ENCODE data around the gene SRSF12.
"Not testable (repeated sequence)": the region's sequence is repeated elsewhere in the genome, so short reads cannot be mapped to it uniquely, and the experiment has no call there.

Gene SRSF12

DNA sequence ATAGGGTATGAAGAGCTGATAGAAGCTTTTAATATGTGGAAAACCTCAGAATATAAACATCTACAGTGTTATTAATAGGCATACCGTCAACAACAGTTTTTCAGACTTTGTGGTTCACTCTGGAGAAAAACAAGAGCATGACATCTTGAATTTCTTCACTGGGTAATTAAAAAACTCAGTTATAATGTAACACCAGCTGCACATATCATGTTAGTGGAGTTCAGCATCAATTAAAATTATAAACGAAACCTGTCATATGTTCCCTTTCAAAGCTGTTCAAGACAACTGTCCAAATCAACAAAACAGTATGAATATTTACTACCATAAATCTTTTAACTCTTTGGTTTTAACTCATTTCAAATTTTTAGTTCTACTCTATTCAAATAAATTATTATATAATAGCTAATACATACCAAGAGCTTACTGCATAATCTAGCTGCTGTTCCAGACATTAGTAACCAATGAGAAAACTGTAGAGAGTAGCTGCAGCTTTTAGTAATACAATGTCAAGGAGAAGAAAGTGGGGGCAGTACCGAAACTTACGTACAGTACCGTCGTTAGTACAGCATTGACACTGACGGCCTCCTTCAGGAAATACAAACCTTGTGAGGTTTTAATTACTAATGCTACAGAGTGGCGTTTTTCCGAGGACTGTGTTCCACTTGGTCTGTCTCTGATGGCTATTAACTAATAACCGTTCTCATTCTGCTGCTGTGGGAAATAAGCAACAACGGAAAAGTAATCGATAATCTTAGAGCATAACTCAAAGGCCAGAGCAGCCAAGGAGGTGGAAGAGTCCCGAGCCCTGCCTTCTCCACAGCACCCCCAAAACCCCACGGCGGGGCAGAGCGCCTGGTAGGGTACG is 27.5 kb upstream of the SRSF12 start:
- no peaks in the 10 kb centered on the region for H3K9me3 ChIP-seq (ENCODE audit: control insufficient read depth, low read length)
- peak overlapping the region; percentile 60 for H3K4me3 ChIP-seq (ENCODE audit: extremely low read depth, insufficient read depth, low read length, poor library complexity, severe bottlenecking)
- peaks cover 6% of the 10 kb centered on the region for H3K36me3 ChIP-seq (ENCODE audit: control insufficient read depth, insufficient read depth, low read length)
- H3K27ac ChIP-seq (ENCODE audit: low read depth, low read length, severe bottlenecking), result no peak overlapping the region
- 29 to 35% methylated on average over 9 to 16 of the region's 17 CpGs for WGBS, 2 experiments (ENCODE audit: insufficient coverage in 2 of 2)
- H3K4me1 ChIP-seq (ENCODE audit: control insufficient read depth, insufficient read depth, low read length, poor library complexity, severe bottlenecking), result peaks cover 5% of the 10 kb centered on the region

DNA sequence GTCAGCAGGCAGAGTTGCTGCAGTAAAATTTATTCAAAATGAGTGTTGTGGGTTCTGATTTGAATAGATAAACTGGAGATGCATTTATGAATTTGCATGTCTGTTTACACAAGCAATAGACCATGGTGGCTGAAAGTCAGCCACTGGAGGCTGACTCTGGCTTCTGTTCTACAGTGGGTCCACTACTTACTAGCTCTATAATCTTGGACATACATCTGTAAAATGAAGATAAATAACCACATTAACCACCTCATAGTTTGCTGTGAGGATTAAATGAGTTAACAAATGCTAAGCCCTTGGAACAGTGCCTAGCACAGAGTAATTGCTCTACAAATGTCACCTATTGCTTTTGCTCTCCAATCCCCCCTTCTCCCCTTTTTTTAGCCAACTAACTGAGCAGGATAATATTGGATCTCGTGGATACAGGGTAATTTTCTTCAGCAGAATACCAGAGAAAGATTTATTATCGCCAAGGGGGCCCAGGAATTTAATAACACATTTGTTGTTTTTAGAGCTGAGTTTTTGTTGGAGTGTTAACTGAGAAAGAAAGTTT is 26.6 kb upstream of the SRSF12 start:
- 88 to 100% methylated on average over 1 of the region's 2 CpGs for WGBS, 2 experiments (ENCODE audit: insufficient coverage in 2 of 2)
- Histone ChIP-seq H3K4me1 (ENCODE audit: control insufficient read depth, insufficient read depth, low read length, poor library complexity, severe bottlenecking) (peaks cover 13% of the 10 kb centered on the region), H3K36me3 (ENCODE audit: control insufficient read depth, insufficient read depth, low read length) (peaks cover 3% of the 10 kb centered on the region), H3K27ac (ENCODE audit: low read depth, low read length, severe bottlenecking) (no peak overlapping the region), H3K4me3 (ENCODE audit: extremely low read depth, insufficient read depth, low read length, poor library complexity, severe bottlenecking) (no peak overlapping the region), H3K9me3 (ENCODE audit: control insufficient read depth, low read length) (no peaks in the 10 kb centered on the region)

DNA sequence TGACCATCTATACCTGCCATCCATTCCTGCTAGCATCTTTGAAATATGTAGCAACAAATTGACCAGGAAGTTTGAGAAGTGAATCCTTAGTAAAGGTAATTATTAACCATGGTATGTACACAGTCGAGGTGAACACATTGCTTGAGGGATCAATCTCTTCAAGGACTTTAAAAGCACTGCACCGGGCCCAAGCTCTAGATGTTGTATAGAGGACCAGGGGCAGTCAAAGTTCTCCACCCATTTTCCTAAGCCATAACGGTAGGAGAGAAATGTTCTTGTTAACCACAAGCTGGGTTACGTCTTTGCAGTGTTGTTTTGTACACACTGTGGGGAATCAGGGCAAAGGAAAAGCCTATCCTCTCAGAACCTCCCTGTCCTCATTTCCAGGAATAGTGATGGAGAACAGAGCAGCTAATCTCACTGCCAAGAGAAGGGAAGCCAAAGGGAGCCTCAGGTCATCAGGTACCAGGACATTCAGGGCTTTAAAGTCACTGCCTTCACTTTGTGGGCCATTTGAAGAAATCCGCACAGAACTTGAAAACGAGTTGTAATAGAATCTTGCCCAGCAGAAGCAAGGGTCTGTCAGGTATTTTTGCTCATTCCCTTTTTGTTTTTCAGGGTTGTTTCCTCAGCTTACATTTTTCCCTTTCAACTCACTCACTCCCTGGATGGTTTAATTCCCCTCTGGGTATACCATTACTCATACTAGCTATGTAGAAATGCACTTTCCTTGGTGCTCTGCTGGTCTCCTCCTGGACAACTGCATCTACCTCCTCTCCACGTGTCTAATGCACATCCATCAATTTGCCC is 22.7 kb upstream of the SRSF12 start:
- Histone ChIP-seq H3K27ac (ENCODE audit: low read depth, low read length, severe bottlenecking) (no peak overlapping the region), H3K4me1 (ENCODE audit: control insufficient read depth, insufficient read depth, low read length, poor library complexity, severe bottlenecking) (peaks cover 18% of the 10 kb centered on the region), H3K4me3 (ENCODE audit: extremely low read depth, insufficient read depth, low read length, poor library complexity, severe bottlenecking) (no peak overlapping the region), H3K9me3 (ENCODE audit: control insufficient read depth, low read length) (no peaks in the 10 kb centered on the region), H3K36me3 (ENCODE audit: control insufficient read depth, insufficient read depth, low read length) (no peaks in the 10 kb centered on the region)
- 80 to 83% methylated on average over 5 to 6 of the region's 7 CpGs for WGBS, 2 experiments (ENCODE audit: insufficient coverage in 2 of 2)

DNA sequence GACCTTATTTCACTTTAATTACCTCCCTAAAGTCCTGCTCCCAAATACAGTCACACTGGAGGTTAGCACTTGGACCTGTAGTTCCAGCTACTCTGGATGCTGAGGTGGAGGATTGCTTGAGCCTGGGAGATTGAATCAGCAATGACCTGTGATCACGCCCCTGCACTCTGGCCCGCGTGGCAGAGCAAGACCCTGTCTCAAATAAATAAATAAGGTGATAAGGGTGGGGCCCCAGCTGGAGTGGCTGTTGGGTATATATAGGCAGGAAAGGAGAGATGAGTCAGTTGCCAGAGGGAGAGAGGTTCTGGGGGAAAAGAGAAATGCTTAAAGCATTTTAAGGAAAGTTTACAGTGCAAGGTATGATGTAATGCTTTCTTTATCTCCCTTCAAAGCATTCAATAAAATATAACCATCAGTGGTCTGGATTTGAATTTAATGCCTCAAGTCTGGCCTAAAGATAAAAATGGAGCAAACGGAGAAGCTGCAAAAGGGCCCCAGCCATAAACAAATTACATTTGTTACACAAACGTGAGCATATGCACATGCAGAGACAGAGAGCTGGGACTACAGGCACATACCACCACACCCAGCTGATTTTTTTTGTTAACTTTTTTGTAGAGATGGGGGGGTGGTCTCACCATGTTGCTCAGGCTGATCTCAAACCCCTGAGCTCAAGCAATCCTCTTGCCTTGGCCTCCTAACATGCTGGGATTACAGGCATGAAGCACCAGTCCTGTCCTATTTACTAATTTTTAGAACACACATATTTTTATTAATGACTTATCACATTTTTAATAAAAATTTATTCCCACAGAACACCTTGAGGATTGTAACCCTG is 21.9 kb upstream of the SRSF12 start:
- Histone ChIP-seq H3K27ac (ENCODE audit: low read depth, low read length, severe bottlenecking) (no peak overlapping the region), H3K4me3 (ENCODE audit: extremely low read depth, insufficient read depth, low read length, poor library complexity, severe bottlenecking) (no peak overlapping the region), H3K9me3 (ENCODE audit: control insufficient read depth, low read length) (no peaks in the 10 kb centered on the region), H3K36me3 (ENCODE audit: control insufficient read depth, insufficient read depth, low read length) (no peaks in the 10 kb centered on the region), H3K4me1 (ENCODE audit: control insufficient read depth, insufficient read depth, low read length, poor library complexity, severe bottlenecking) (peaks cover 18% of the 10 kb centered on the region)
- WGBS, 2 experiments (ENCODE audit: insufficient coverage in 2 of 2), result 60 to 75% methylated on average over 1 to 4 of the region's 5 CpGs

DNA sequence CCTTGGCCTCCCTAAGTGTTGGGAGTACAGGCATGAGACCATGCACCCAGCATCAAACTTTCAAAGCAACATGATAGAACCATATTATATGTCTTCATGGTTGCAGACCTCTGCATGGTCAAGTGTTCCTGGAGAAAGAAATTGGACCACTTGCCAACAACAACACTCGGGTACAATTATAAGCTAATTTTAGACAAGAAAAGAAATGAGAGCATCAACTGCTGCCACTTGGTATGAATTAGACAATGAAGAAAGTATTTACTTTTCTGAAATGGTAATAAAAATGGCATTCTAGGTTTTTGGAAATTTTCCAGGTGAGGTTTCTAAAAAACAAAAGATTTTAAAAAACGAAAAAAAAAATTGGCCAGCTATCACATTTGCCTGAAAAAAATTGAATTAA is 20.3 kb upstream of the SRSF12 start:
- H3K9me3 ChIP-seq (ENCODE audit: control insufficient read depth, low read length), result no peaks in the 10 kb centered on the region
- peaks cover 18% of the 10 kb centered on the region for H3K4me1 ChIP-seq (ENCODE audit: control insufficient read depth, insufficient read depth, low read length, poor library complexity, severe bottlenecking)
- no peaks in the 10 kb centered on the region for H3K36me3 ChIP-seq (ENCODE audit: control insufficient read depth, insufficient read depth, low read length)
- no peak overlapping the region for H3K27ac ChIP-seq (ENCODE audit: low read depth, low read length, severe bottlenecking)
- WGBS, 2 experiments (ENCODE audit: insufficient coverage in 2 of 2), result 86% methylated on average over 1 of the region's 2 CpGs; no CpG with 5 or more reads in 1 of the 2 experiments
- H3K4me3 ChIP-seq (ENCODE audit: extremely low read depth, insufficient read depth, low read length, poor library complexity, severe bottlenecking), result no peak overlapping the region

DNA sequence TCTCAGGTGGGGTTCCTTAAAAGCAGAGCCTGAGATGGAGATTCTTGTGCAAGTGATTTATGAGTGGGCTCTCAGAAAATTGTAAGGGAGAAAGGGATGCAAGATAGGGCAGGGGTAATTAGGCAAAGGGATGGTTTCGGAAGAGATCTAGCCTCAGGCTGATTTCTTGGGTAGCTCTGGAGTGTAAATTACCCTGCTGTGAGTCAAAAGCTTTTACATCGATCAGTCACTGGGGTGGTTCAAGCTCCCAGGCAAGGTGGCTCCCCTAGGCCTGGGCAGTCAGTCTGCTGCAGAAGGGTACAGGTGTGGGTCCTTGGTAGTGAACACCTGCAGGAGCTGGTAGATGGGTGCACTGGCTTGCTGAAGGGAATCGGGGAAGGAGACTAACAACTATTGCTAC is 16.9 kb upstream of the SRSF12 start:
- Histone ChIP-seq H3K4me1 (ENCODE audit: control insufficient read depth, insufficient read depth, low read length, poor library complexity, severe bottlenecking) (peaks cover 7% of the 10 kb centered on the region), H3K4me3 (ENCODE audit: extremely low read depth, insufficient read depth, low read length, poor library complexity, severe bottlenecking) (no peak overlapping the region), H3K27ac (ENCODE audit: low read depth, low read length, severe bottlenecking) (no peak overlapping the region), H3K9me3 (ENCODE audit: control insufficient read depth, low read length) (no peaks in the 10 kb centered on the region), H3K36me3 (ENCODE audit: control insufficient read depth, insufficient read depth, low read length) (no peaks in the 10 kb centered on the region)
- WGBS, 2 experiments (ENCODE audit: insufficient coverage in 2 of 2), result 38 to 48% methylated on average over 2 of the region's 3 CpGs

DNA sequence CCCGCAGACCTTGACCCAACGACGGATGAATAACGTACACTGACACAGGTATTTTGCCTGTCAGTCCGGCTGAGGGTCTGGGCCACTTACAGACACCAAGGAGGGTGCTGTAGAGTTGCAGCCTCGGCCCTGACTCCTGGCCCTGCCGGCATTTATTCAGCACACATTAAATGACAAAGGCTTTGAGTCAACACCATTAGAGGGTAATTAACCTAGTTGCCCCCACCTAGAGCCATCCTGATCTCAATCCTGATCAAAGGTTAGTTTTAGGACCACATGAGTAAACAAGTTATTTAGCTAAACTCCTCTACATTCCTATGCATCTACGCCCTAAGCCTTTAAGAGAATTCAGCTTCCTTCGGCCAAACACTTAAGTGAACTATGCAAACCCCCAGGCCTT is 16.1 kb upstream of the SRSF12 start:
- H3K36me3 ChIP-seq (ENCODE audit: control insufficient read depth, insufficient read depth, low read length), result no peaks in the 10 kb centered on the region
- no peak overlapping the region for H3K4me3 ChIP-seq (ENCODE audit: extremely low read depth, insufficient read depth, low read length, poor library complexity, severe bottlenecking)
- H3K27ac ChIP-seq (ENCODE audit: low read depth, low read length, severe bottlenecking), result no peak overlapping the region
- 50 to 64% methylated on average over 5 to 8 of the region's 9 CpGs for WGBS, 2 experiments (ENCODE audit: insufficient coverage in 2 of 2)
- no peaks in the 10 kb centered on the region for H3K4me1 ChIP-seq (ENCODE audit: control insufficient read depth, insufficient read depth, low read length, poor library complexity, severe bottlenecking)
- no peaks in the 10 kb centered on the region for H3K9me3 ChIP-seq (ENCODE audit: control insufficient read depth, low read length)

DNA sequence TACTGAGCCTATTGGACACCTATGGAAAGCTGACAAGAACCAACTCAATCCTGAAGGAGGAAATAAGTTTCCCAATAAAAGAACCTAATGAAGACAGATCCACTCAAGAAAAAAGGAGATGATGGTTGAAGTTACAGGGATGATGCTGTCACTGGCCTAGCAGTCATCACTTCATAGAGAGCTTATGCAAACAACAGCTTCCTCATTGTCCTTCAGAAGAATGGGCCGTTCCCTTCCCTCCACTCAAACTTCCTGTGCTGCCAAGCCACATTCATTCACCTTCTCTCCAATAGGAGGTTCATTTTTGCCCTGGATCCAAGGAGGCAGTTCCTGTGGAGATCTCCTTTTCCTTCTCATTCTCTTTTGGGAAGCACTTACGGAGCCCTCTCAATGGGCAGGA is 14.2 kb upstream of the SRSF12 start:
- WGBS, 2 experiments (ENCODE audit: insufficient coverage in 2 of 2), result 60 to 71% methylated on average over 1 of the region's 2 CpGs
- Histone ChIP-seq H3K4me1 (ENCODE audit: control insufficient read depth, insufficient read depth, low read length, poor library complexity, severe bottlenecking) (no peaks in the 10 kb centered on the region), H3K36me3 (ENCODE audit: control insufficient read depth, insufficient read depth, low read length) (no peaks in the 10 kb centered on the region), H3K9me3 (ENCODE audit: control insufficient read depth, low read length) (no peaks in the 10 kb centered on the region), H3K27ac (ENCODE audit: low read depth, low read length, severe bottlenecking) (no peak overlapping the region), H3K4me3 (ENCODE audit: extremely low read depth, insufficient read depth, low read length, poor library complexity, severe bottlenecking) (no peak overlapping the region)

DNA sequence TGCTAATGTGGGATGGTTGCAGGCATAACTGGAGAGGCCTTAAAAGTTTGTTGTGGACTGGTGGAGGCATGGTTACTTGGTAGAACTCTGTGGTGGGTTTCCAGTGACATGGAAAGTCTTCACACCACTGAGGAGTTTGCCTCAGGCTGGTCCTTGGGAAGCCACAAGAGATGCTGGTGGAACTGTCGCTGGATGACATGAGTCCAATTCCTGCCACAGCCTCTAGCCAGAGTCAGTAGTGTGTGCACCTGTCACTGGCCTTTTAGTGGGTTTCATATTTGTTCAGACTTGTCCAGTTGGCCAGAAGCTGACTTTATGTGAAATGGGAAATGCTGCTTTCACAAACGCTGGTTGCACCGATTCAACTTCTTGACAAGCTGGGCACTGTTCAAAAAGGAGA is 13.7 kb upstream of the SRSF12 start:
- no peaks in the 10 kb centered on the region for H3K4me1 ChIP-seq (ENCODE audit: control insufficient read depth, insufficient read depth, low read length, poor library complexity, severe bottlenecking)
- 97 to 100% methylated on average over 3 of the region's 3 CpGs for WGBS, 2 experiments (ENCODE audit: insufficient coverage in 2 of 2)
- H3K9me3 ChIP-seq (ENCODE audit: control insufficient read depth, low read length), result no peaks in the 10 kb centered on the region
- H3K36me3 ChIP-seq (ENCODE audit: control insufficient read depth, insufficient read depth, low read length), result no peaks in the 10 kb centered on the region
- no peak overlapping the region for H3K27ac ChIP-seq (ENCODE audit: low read depth, low read length, severe bottlenecking)
- no peak overlapping the region for H3K4me3 ChIP-seq (ENCODE audit: extremely low read depth, insufficient read depth, low read length, poor library complexity, severe bottlenecking)

DNA sequence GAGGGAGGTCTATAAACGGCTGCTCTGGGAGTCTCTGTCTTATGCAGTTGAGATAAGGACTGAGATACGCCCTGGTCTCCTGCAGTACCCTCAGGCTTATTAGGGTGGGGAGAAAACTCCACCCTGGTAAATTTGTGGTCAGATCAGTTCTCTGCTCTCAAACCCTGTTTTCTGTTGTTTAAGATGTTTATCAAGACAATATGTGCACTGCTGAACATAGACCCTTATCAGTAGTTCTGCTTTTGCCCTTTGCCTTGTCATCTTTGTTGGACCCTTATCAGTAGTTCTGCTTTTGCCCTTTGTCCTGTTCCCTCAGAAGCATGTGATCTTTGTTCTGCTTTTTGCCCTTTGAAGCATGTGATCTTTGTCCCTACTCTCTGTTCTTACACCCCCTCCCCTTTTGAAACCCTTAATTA is 10.4 kb upstream of the SRSF12 start:
- not testable (repeated sequence) for H3K4me3 ChIP-seq (ENCODE audit: extremely low read depth, insufficient read depth, low read length, poor library complexity, severe bottlenecking); H3K27ac ChIP-seq (ENCODE audit: low read depth, low read length, severe bottlenecking); H3K36me3 ChIP-seq (ENCODE audit: control insufficient read depth, insufficient read depth, low read length); H3K9me3 ChIP-seq (ENCODE audit: control insufficient read depth, low read length); H3K4me1 ChIP-seq (ENCODE audit: control insufficient read depth, insufficient read depth, low read length, poor library complexity, severe bottlenecking)
- WGBS, 2 experiments (ENCODE audit: insufficient coverage in 2 of 2), result 86 to 100% methylated on average over 1 of the region's 2 CpGs
